Prostate gland (tissue), 2 donors: ENCODE results near the gene SNRPD2.

ENCODE experiments used
- POLR2A ChIP-seq: fragments of 450-650 bp; IDR thresholded peaks from one replicate; pipeline ENCODE4 v1.6.1; 2016; ENCODE audit warnings: antibody characterized with exemption, mild to moderate bottlenecking
- POLR2AphosphoS5 ChIP-seq: sonication (generic); formaldehyde crosslinking; IDR thresholded peaks from one replicate; pipeline ENCODE4 v1.6.1; 2017; ENCODE audit warnings: antibody characterized with exemption
- TF ChIP-seq, protein P1 (sequence below), 4 experiments: fragments of 200-600 bp in 2 of 4; fragments of 450-650 bp in 2 of 4; sonication (generic) in 2 of 4; IDR thresholded peaks; 1 replicate in 3 of 4; 2 replicates in 1 of 4; pipeline ENCODE4 v1.5.1; 2016 to 2019; ENCODE audit warnings: antibody characterized with exemption in 4 of 4, mild to moderate bottlenecking in 2 of 4, moderate library complexity in 2 of 4

DNA sequence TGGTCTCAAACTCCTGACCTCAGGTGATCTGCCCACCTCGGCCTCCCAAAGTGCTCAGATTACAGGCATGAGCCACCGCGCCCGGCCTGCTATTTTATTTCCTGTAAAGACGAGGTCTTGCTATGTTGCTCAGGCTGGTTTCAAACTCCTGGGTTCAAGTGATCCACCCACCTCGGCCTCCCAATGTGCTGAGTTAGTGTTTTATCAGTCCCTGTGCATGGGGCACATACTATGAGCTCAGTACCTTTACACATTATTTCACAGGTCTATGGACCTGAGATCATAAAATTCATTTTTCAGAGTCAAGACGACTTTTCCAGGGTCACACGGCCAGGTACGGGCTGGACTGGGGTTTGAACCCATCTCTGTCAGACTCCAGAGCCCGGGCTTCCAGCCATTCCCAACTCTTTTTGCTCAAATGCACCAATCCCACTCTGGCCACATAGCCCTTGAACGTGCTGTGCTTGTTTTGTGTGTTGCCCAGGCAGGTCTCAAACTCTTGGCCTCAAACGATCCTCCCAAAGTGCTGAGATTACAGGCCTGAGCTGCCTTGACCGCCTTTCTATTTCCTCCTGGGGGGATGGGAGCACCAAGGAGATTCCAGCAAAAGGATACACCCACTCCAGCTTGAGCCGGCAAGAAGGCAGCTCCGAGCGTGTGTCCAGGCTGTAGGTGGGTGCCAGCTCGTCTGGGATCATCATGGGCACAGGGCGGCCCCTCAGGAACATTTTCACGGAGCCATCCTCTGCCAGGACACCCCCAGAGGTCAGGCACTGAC is 53.7 kb downstream of the SNRPD2 start:
- TF ChIP-seq POLR2AphosphoS5: peak; percentile 44
- peak; percentile 64 for TF ChIP-seq POLR2A
- TF ChIP-seq, protein P1, sequence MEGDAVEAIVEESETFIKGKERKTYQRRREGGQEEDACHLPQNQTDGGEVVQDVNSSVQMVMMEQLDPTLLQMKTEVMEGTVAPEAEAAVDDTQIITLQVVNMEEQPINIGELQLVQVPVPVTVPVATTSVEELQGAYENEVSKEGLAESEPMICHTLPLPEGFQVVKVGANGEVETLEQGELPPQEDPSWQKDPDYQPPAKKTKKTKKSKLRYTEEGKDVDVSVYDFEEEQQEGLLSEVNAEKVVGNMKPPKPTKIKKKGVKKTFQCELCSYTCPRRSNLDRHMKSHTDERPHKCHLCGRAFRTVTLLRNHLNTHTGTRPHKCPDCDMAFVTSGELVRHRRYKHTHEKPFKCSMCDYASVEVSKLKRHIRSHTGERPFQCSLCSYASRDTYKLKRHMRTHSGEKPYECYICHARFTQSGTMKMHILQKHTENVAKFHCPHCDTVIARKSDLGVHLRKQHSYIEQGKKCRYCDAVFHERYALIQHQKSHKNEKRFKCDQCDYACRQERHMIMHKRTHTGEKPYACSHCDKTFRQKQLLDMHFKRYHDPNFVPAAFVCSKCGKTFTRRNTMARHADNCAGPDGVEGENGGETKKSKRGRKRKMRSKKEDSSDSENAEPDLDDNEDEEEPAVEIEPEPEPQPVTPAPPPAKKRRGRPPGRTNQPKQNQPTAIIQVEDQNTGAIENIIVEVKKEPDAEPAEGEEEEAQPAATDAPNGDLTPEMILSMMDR (IDR thresholded peaks at IDR 0.05): no peak
